ENCODE results near the gene COMMD9. TPM values are rescaled to one million over a fixed set of nuclear protein-coding genes. Genes with fewer than 3 reads are reported as not detected.

The COMMD9 gene
- total and polyA plus RNA-seq, 10 of the 15 experiments (the other 5 are each of a cell fraction or from before 2014, with no cell fraction given): 31.4 to 119 (median 56.2) TPM

- no peak for TF ChIP-seq REST (IDR thresholded peaks at IDR 0.05; ENCODE audit: low read depth, low read length)
- TF ChIP-seq EED (IDR thresholded peaks at IDR 0.05; ENCODE audit: low read depth): no peak
- TF ChIP-seq IKZF1 (conservative IDR thresholded peaks at IDR 0.05): 0 out of 2 replicates have a peak, but pooled peaks have one; percentile 42
- no peak for TF ChIP-seq NFIC (IDR thresholded peaks at IDR 0.05; ENCODE audit: low read depth, low read length)
- TF ChIP-seq RELA (IDR thresholded peaks at IDR 0.05; ENCODE audit: borderline replicate concordance, partially characterized antibody): no peak
- no peak for TF ChIP-seq POLR2A (IDR thresholded peaks at IDR 0.05; ENCODE audit: low read depth, low read length)
- no peak for TF ChIP-seq ZNF24 (IDR thresholded peaks at IDR 0.05)
- peak; percentile 53 for TF ChIP-seq MEF2B (IDR thresholded peaks at IDR 0.05; ENCODE audit: partially characterized antibody, poor library complexity, severe bottlenecking)
- TF ChIP-seq PAX8 (IDR thresholded peaks at IDR 0.05): no peak
- TF ChIP-seq NRF1 (conservative IDR thresholded peaks at IDR 0.05; ENCODE audit: low read depth, low read length): no peak
- no peak for TF ChIP-seq ETV6 (conservative IDR thresholded peaks at IDR 0.05 in 1 of 2, IDR thresholded peaks at IDR 0.05 in 1 of 2; ENCODE audit: borderline replicate concordance in 1 of 2, low read depth in 1 of 2)
- no peak for TF ChIP-seq SREBF2 (IDR thresholded peaks at IDR 0.05; ENCODE audit: low read length)
- no peak for TF ChIP-seq BCLAF1 (IDR thresholded peaks at IDR 0.05)
- TF ChIP-seq, protein P1, sequence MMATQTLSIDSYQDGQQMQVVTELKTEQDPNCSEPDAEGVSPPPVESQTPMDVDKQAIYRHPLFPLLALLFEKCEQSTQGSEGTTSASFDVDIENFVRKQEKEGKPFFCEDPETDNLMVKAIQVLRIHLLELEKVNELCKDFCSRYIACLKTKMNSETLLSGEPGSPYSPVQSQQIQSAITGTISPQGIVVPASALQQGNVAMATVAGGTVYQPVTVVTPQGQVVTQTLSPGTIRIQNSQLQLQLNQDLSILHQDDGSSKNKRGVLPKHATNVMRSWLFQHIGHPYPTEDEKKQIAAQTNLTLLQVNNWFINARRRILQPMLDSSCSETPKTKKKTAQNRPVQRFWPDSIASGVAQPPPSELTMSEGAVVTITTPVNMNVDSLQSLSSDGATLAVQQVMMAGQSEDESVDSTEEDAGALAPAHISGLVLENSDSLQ (IDR thresholded peaks at IDR 0.05): no peak
- no peak for TF ChIP-seq BRCA1 (IDR thresholded peaks at IDR 0.05; ENCODE audit: low read depth, low read length)
- TF ChIP-seq NR2F1 (conservative IDR thresholded peaks at IDR 0.05): peak; percentile 31; the same call in 1 of the 2 replicates
- TF ChIP-seq MXI1 (IDR thresholded peaks at IDR 0.05; ENCODE audit: low read depth, low read length): 0 out of 2 replicates have a peak, but pooled peaks have one; percentile 25
- no peak for TF ChIP-seq ZBTB4 (CRISPR knock-in tag; IDR thresholded peaks at IDR 0.05)
- no peak for TF ChIP-seq FOXM1 (IDR thresholded peaks at IDR 0.05; ENCODE audit: low read depth, low read length)
- TF ChIP-seq ZNF207 (IDR thresholded peaks at IDR 0.05; ENCODE audit: borderline replicate concordance): no peak
Observed at GRCh38 chr11:36313750-36314433, 24.7 kb upstream of the COMMD9 start (continued).
